C1 segment of cervical spinal cord (tissue), 14 donors: Measurements from ENCODE around the gene TMEM87A.
A peak's percentile ranks its signal among the peaks of the same experiment; 100 is the strongest.
"Not testable (repeated sequence)": the region's sequence is repeated elsewhere in the genome, so short reads cannot be mapped to it uniquely, and the experiment has no call there.

Source experiments
- DNase-seq, 14 donors: peaks; one replicate each; lab custom pipeline; 2025; lab: John Stamatoyannopoulos, UW

Gene TMEM87A

DNA sequence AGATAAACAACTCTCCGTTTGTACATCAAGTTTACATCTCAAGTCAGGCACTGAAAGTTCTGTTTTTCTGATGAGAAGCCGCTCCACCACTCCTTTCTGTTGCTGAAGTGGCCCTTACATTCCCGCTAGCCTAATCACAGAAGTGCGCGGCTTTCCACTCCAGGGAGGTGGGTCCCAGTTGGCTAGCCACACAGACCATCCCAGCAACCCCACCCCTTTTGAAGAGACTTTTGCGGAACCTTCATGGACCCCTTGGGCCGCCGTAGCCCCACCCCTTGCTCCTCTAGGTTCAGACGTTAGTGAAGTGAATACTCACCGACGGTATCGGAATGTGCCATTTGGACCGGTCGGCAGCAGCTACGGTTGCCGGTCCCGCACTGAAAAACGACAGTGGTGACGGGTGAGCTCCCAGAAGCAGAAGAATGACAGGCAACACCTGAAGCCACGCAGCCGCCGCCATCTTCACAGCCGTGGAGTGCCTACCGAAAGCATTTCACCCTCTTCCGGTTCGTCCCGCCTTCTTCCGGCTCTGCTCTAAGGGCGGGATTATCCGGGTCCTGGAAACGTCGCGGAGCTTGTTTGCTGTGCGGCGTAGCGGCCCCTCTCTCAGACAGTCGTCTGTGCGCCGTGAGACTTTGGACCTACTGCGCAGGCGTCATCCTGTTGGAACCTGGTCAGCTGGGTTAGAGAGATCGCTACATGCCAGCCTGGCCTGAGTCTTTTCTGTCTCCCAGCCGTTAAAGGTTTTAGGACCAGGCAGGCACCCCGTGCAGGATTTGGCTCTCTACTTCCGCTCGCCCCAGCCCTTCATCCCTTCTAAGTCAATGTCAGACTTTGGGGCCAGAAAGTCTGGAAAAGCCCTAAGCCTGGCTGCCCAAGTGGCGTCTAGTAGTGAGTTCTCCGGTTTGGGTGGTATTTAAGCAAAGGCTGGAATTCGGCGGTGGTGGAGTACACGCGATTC lies at the start of gene TMEM87A, which contains the start of gene GANC:
Gene TMEM87A, minus strand, starts transcription at position 495 of the 961 bp plus-strand sequence. Its CDS starts 35 bp downstream, at position 460.
Gene GANC, plus strand, starts transcription at position 263 of the 961 bp plus-strand sequence. CDS start 1,281 bp downstream, outside the sequence.
- peak; percentile 78 to 99 (median 98) for DNase-seq

- no peak for DNase-seq
These were observed 46.0 kb upstream of the TMEM87A start for GRCh38 chr15:42319206-42319605.

- DNase-seq: not testable (repeated sequence)
These were observed 43.1 kb upstream of the TMEM87A start for GRCh38 chr15:42316282-42316805.

GRCh38 chr15:42315521-42315920 lies 42.3 kb upstream of the TMEM87A start:
- DNase-seq: no peak

DNA sequence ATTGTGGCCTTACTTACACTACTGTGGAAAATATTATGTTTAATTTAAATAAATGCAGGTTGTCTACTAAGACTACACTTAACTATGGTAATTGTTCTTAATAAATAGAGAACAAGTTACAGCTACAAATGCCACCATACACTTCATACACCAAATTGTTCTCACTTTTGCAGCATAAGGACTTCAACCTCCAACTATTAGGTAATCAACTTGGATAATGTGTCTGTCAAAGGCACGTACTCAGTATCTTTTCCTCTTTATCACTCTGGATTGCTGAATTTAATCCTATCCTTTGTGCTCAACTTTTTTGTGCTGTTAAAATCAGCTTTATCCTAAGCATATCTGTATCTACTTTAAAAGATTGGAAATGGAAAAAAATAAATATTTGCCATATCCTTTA lies 41.6 kb upstream of the TMEM87A start:
- no peak for DNase-seq

DNA sequence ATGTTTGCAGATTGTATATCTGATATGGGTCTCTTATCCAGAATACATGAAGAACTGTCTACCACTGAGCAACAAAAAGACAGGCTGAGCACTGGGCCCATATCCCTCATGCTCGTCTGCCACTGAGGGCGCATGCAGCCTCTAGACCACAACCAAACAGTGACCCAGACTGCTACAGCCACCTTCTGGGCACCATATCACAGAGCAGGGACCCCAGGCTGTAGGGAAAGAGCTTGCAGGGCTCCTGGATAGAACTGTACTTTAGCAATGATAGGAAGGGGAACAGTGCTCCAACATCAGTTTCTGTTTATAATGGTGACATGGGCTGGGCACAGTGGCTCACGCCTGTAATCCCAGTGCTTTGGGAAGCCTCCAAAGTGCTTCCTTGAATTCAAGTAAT lies 40.2 kb upstream of the TMEM87A start:
- DNase-seq: no peak

- DNase-seq: no peak
These were observed 33.4 kb upstream of the TMEM87A start for GRCh38 chr15:42306681-42307080.

DNA sequence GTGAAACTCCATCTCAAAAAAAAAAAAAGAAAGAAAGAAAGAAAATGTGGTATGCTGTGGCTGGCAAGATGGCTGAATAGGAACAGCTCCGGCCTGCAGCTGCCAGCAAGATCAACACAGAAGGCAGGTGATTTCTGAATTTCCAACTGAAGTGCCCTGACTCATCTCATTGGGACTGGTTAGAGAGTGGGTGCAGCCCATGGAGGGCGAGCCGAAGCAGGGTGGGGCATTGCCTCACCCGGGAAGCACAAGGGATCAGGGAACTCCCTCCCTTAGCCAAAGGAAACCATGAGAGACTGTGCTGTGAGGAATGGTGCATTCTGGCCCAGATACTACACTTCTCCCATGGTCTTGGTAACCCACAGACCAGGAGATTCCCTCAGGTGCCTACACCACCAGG lies 27.8 kb upstream of the TMEM87A start:
- DNase-seq: not testable (repeated sequence)

DNA sequence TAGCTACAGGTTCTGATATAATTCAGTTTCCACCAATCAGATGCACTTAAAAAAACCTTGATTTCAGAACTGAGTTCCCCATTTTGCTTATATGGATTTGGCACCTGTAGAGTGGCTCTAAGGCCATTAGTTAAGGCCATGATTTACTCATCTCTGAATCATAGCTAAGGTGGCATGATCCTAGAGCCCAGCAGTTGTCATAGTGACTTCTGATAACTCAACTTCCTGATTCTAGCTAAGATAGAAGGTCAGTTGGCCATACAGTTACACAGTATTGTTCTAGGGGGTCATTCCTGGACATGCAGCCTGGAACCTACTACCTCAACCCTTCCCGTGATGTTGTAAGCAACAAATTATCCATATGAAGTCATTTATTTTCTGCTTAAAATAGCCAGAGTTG lies 15.9 kb upstream of the TMEM87A start:
- DNase-seq: no peak

GRCh38 chr15:42287931-42288330 lies 14.7 kb upstream of the TMEM87A start:
- no peak for DNase-seq

DNA sequence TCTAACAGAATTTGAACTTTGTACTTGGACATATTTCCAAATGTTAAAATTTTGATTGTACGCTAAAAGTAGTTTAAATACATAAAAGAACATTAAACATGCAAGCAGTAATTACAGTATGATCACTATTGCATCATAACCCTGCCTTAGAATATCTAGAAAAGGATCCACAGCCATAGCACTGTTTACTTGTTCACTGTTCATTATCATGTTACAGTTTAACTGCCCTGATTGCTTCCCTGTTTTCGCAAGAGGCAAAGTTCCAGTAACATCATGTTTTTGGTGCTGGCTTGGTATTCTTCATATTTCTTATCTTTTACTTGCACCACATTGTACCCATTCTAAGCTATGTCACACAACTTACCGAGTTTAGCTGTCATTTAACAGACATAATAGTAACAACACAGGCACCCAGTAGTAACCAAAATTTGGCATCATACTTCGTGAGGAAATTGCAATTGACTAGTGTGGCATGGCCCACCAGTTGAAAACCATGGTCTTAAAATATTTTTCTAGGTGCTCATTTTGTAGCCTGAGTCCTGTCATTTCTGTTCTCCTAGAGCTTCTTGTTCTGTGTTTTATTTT lies 13.3 kb upstream of the TMEM87A start:
- no peak for DNase-seq

DNA sequence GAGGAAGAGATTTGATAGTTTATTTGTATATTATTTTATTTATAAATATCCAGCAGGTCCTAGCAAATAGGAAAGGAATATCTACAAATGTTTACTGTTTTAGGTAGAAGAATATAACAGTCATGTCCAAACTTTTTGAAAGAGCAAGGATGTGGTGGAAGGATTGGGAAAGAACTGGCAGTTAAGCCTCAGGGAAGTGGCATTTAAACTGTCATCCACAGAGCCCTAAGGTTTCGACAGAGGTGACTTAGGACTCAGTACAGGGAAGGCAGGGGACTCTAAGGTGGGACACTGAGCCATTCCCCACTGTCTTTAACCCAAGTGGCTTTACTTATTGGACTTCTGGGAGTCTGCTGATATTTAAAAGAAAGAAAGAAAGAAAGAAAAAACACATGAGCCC lies 11.8 kb upstream of the TMEM87A start:
- DNase-seq: no peak

DNA sequence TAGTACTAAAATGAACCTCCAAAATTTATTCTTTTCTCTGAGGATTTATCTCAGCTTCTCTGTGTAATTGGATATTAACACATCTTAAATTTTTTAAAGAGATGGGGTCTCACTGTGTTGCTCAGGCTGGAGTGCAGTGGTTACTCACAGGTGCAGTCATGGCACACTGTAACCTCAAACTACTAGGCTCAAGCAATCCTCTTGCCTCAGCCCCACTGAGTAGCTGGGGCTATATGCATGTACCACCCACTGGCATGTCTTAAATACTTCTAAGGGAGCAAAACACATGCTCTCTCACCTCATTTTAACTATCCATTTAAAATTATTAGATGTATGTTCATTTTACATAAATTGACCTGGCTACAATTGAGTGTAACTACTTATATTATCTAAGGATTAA lies 11.3 kb upstream of the TMEM87A start:
- DNase-seq: no peak

GRCh38 chr15:42283671-42284070 lies 10.4 kb upstream of the TMEM87A start:
- no peak for DNase-seq

GRCh38 chr15:42282926-42283325 lies 9.7 kb upstream of the TMEM87A start:
- DNase-seq: no peak

DNA sequence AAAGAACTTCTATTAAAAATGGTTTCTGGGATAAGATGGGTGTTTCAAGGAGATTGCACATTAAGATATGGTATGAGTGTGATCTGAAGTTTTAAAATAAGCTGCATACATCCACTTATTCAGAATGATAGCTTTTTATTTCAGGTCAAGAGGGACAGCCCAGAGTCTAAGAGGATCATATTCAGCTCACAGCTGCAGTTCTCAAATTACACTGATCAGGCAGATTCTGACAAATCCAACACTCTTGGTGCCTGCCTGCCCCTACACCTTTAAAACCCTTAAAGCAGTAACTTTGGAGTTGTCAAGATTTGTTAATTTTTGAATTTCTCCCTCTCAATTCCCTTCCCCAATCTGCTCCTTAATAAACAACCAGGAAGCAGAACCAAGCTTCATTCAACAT lies 9.1 kb upstream of the TMEM87A start:
- DNase-seq: no peak

DNA sequence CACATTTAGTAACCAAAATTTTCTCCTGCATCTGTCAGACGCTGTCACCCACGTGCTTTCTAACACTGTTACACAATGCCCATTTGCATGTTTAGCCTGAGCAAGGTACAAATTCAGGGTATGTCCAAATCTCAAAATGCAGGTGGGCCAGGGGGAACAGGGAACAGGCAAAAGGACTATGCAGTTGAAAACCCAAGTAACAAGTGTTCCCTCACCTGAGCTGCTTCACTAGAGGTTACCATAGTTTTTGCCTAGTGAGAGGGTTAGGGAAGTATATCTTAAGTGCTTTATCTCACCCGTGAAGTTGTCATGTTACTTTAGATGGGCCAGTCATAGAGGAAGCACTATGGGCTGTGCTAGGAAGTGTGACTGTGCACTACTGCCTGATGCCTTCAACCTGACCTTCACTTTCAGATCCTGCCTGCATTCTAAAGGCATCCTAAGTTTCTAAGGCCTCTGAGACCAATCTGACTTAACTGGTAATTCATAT lies 6.0 kb upstream of the TMEM87A start:
- no peak for DNase-seq

DNA sequence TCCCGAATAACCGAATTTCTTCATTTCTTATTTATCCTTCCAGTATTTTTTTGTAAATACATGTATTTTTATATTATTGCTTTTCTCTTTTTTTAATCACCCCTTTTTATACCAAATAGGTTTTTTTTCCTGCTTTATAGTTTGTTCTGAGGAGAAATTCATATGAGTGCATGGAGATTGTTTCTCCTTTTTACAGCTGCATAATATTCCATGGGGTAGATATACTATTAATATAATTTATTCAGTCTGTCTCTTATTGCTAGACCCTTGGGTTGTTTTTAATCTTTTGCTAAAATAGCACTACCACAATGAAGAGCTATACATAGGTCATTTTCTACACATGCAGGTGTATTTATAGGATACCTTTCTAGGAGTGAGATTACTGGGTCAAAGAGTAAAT lies 3.5 kb upstream of the TMEM87A start:
- no peak for DNase-seq

DNA sequence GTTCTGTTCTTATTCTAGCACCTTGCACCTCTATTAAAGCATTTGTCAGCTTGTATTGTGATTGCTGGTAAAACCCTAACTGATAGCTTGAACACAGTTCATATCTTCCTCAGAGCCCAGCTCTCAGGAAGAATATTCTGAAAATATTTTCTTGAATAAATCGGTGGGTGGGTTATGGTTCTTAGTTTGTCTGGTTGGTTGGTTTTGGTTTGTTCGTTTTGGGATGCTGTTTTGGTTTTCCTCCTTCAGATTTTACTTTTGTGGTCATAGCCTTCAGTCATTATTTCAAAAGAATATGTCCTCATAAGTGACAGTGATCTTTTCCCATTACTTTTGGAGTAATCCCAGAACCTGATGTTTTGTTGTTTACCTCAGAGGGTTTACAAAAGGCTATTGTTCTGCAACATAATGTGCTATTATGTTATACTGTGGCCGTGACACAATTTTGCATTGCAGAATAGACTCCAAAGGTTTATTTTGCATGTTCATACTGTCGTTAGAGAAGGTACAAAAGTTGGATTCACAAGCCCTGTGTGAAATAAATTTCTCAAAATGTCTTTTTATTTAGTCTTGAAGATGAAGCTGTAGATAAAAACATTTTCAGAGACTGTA lies 2.7 kb upstream of the TMEM87A start:
- peak in 2 of 14 donors; percentile 12 to 22 for DNase-seq

DNA sequence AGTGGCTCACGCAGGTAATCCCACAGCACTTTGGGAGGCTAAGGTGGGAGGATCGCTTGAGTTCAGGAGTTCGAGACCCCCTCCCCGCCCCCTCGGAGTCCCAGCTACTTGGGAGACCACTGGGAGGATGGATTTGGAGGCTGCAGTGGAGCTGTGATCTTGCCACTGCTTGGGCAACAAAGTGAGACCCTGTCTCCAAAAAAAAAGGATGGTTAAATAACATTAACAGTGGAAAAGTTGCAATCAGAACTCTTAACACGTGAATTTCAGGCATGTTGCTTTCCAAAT lies 1.4 kb upstream of the TMEM87A start:
- peak in 3 of 14 donors; percentile 1 to 33 (median 19) for DNase-seq

DNA sequence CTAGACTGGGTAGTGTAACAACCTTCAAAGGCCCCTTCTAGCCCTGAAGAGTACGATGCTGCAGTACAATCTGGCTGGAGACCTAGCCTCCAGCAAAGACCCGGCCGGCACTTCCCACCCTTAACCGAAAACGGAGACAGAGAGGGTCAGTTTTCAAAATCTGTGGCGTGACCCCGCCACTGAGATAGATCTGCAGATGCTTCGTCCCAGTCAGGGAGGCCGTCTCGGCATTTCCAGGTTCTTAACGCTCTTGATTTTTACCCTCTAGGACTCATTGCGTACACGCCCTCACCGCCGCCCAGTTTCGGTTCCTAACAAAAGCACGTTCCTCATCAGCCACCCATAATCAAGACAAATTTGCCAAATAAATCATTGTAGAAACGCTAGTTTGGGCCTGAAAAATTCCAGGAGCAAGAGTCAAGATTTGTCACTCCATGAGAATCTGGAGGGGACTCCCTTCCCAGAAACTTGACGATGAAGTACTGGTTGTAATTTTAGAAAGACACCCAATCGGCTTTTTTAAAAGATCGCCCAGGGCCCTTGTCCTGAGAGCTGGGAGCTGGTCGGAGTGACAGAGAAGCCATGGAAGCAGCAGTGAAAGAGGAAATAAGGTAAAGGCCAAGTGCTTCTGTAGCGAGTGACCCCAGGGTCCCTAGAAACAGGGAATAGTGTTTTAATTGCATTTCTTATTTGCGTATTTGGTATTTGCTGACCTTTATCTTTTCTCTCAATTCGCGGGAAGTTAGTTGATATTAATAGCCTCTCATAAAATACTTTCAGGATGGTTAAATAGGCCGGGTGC lies 868 bp upstream of the TMEM87A start:
- DNase-seq: peak in 10 of 14 donors; percentile 48 to 83 (median 66)
